Left lobe of liver (tissue), 2 donors: ENCODE measurements around the gene EP400. TPM values are rescaled to one million over a fixed set of nuclear protein-coding genes. Genes with fewer than 3 reads are reported as not detected.

ENCODE experiments used
- ATAC-seq: fragments of 200-7000 bp; cut with Tn5 transposase; one replicate; pipeline ENCODE4 v1.9.1; 2020; ENCODE audit warnings: mild to moderate bottlenecking, moderate library complexity
- DNase-seq: peaks from one replicate; pipeline ENCODE4 v3.0.0-alpha.2; 2020; ENCODE audit warnings: low spot score
- total RNA-seq: library from RNA; stranded (reverse); gene quantifications from one replicate; pipeline ENCODE4 v1.2.1, GENCODE V29; 2021
- donor health status: DM: no; HTN: no; CAD: no; lungs with moderate emphysema.
- donor health status: DM: no; HTN: yes; CAD: no.

Gene EP400
- total RNA-seq, 1 donor from 2014 or later = 14.3 TPM

- DNase-seq (peak; percentile 15), ATAC-seq (no peak)
Measured at GRCh38 chr12:132109741-132110140, 160.0 kb downstream of the EP400 start.

- ATAC-seq = no peak
Measured at GRCh38 chr12:132110677-132111076, 160.9 kb downstream of the EP400 start.

GRCh38 chr12:132111654-132112304, 162.0 kb downstream of the EP400 start:
- ATAC-seq (no peak), DNase-seq (peak; percentile 37)

More at GRCh38 chr12:132110677-132111076, 160.9 kb downstream of the EP400 start:
- peak; percentile 19 for DNase-seq

- ATAC-seq (no peak), DNase-seq (peak; percentile 28)
Measured at GRCh38 chr12:132114667-132115066, 164.9 kb downstream of the EP400 start.

- no peak for DNase-seq
- no peak for ATAC-seq
Measured at GRCh38 chr12:132115500-132115899, 165.8 kb downstream of the EP400 start.

- peak; percentile 22 for ATAC-seq
- no peak for DNase-seq
Measured at GRCh38 chr12:132116709-132117557, 167.2 kb downstream of the EP400 start.

- ATAC-seq = no peak
- no peak for DNase-seq
Measured at GRCh38 chr12:132117558-132117875, 167.8 kb downstream of the EP400 start.

- ATAC-seq (peak; percentile 13), DNase-seq (no peak)
Measured at GRCh38 chr12:132118876-132119275, 169.1 kb downstream of the EP400 start.

GRCh38 chr12:132121283-132121682, 171.5 kb downstream of the EP400 start:
- DNase-seq = no peak

GRCh38 chr12:132123970-132124765, 174.4 kb downstream of the EP400 start:
- no peak for DNase-seq
- ATAC-seq = no peak

More at GRCh38 chr12:132121283-132121682, 171.5 kb downstream of the EP400 start:
- no peak for ATAC-seq

- peak; percentile 16 for ATAC-seq
- DNase-seq = no peak
Measured at GRCh38 chr12:132124766-132125425, 175.2 kb downstream of the EP400 start.

GRCh38 chr12:132125736-132126135, 176.0 kb downstream of the EP400 start:
- DNase-seq (no peak), ATAC-seq (no peak)

- no peak for DNase-seq
- no peak for ATAC-seq
Measured at GRCh38 chr12:132127041-132127440, 177.3 kb downstream of the EP400 start.

GRCh38 chr12:132129007-132129406, 179.3 kb downstream of the EP400 start:
- DNase-seq = no peak
- ATAC-seq = no peak

GRCh38 chr12:132130690-132131089, 180.9 kb downstream of the EP400 start:
- DNase-seq (no peak), ATAC-seq (no peak)

Other genes starting within 250 kb of the EP400 start
- 15.7 TPM for gene SFSWAP, start 238.9 kb upstream of the EP400 start, total RNA-seq
- gene MMP17, start 121.5 kb upstream of the EP400 start, total RNA-seq = 1.1 TPM
- 40.3 TPM for gene ULK1, start 55.3 kb upstream of the EP400 start, total RNA-seq
- 19.6 TPM for gene PUS1, start 20.7 kb upstream of the EP400 start, total RNA-seq
- gene DDX51, start 194.4 kb downstream of the EP400 start, total RNA-seq = 9.3 TPM
- gene NOC4L, start 194.5 kb downstream of the EP400 start, total RNA-seq = 9.9 TPM